K562 (cell line): ENCODE data around the gene NDOR1. TPM values are rescaled to one million over a fixed set of nuclear protein-coding genes. Genes with fewer than 3 reads are reported as not detected.

Experiments
- ATAC-seq: fragments of 200-7000 bp; cut with Tn5 transposase; 3 replicates; pipeline ENCODE4 v1.9.1; 2020; ENCODE audit warnings: moderate library complexity
- BruUV-seq: library from RNA; stranded (reverse); fragments of 400-500 nt; replicated peaks from 2 replicates; lab custom pipeline; 2021; lab: Mats Ljungman, UMichigan
- CTCF ChIA-PET: fragments of 300-600 bp; formaldehyde crosslinking; extraction: SDS; loops from one replicate; lab custom pipeline; 2021; ENCODE audit warnings: low intra/inter-chr PET ratio; lab: Yijun Ruan, JAX
- POLR2A ChIA-PET: fragments of 300-600, 350-650 bp; sonication (Branson Sonifier 250); formaldehyde crosslinking; extraction: SDS; loops from one replicate; lab custom pipeline; 2021; ENCODE audit warnings: antibody characterized with exemption, inconsistent platforms; lab: Yijun Ruan, JAX
- DNase-seq, 4 experiments: peaks; one replicate each; pipeline versions ENCODE4 v3.0.0 to v3.0.0-alpha.2; 2011 to 2018; ENCODE audit warnings: low spot score in 3 of 4, mixed read lengths in 3 of 4; ENCODE audit errors: extremely low read depth in 1 of 4
- FAIRE-seq: peaks from 2 replicates; lab custom pipeline; 2011; peaks lifted over from hg19 to GRCh38; lab: Jason Lieb, UNC
- H2AFZ ChIP-seq: 2 replicates; pipeline ENCODE4 v1.6.0; 2011; ENCODE audit warnings: low read depth, low read length, control low read depth, inconsistent platforms
- H3K27ac ChIP-seq: fragments of 200-600 bp; 3 replicates; pipeline ENCODE4 v1.8.0; 2011; ENCODE audit warnings: low read depth, mild to moderate bottlenecking, control low read depth, inconsistent platforms, low read length, moderate library complexity, mixed read lengths; ENCODE audit errors: extremely low read depth
- H3K27me3 ChIP-seq, 2 experiments: fragments of 300-600 bp in 1 of 2; 2 replicates in 1 of 2; 3 replicates in 1 of 2; pipeline versions ENCODE4 v1.6.0 to v1.8.0; 2011; ENCODE audit warnings: inconsistent platforms in 2 of 2, low read length in 2 of 2, mild to moderate bottlenecking in 1 of 2, mixed read lengths in 1 of 2, moderate library complexity in 1 of 2; ENCODE audit not compliant: control insufficient read depth in 2 of 2, insufficient read depth in 2 of 2
- H3K36me3 ChIP-seq: fragments of 300-600 bp; 3 replicates; pipeline ENCODE4 v1.8.0; 2011; ENCODE audit warnings: mild to moderate bottlenecking, low read length, inconsistent platforms; ENCODE audit not compliant: control insufficient read depth, insufficient read depth
- H3K4me1 ChIP-seq, 2 experiments: fragments of 200-600 bp in 1 of 2; replicated peaks in 1 of 2; 2 replicates in 1 of 2; 3 replicates in 1 of 2; pipeline versions ENCODE4 v1.5.1 to v1.8.0; 2011; ENCODE audit warnings: inconsistent platforms in 2 of 2, low read length in 2 of 2, mild to moderate bottlenecking in 1 of 2, mixed read lengths in 1 of 2, moderate library complexity in 1 of 2; ENCODE audit not compliant: control insufficient read depth in 2 of 2, insufficient read depth in 2 of 2
- H3K4me2 ChIP-seq: 2 replicates; pipeline ENCODE4 v1.6.1; 2011; ENCODE audit warnings: low read length, control low read depth, inconsistent platforms, mixed read lengths; ENCODE audit not compliant: insufficient read depth
- H3K4me3 ChIP-seq: fragments of 200-600 bp; sonication (generic), shearing (Covaris generic); 2 replicates; pipeline ENCODE4 v1.5.1; 2016; ENCODE audit warnings: control low read depth, inconsistent platforms
- H3K79me2 ChIP-seq: fragments of 200-600 bp; 3 replicates; pipeline ENCODE4 v1.8.0; 2011; ENCODE audit warnings: low read length, inconsistent platforms; ENCODE audit not compliant: control insufficient read depth, insufficient read depth
- H3K9ac ChIP-seq, 2 experiments: 2 replicates each; pipeline versions ENCODE4 v1.6.0 to v1.6.1; 2011; ENCODE audit warnings: low read depth in 2 of 2, low read length in 2 of 2, control low read depth in 1 of 2, inconsistent platforms in 1 of 2, mild to moderate bottlenecking in 1 of 2, mixed read lengths in 1 of 2; ENCODE audit not compliant: insufficient read depth in 1 of 2
- H3K9me1 ChIP-seq: one replicate; pipeline ENCODE4 v1.6.0; 2011; ENCODE audit warnings: inconsistent platforms, mild to moderate bottlenecking, low read length, moderate library complexity; ENCODE audit not compliant: control insufficient read depth, insufficient read depth
- H3K9me3 ChIP-seq: replicated peaks from 2 replicates; pipeline ENCODE4 v1.5.1; 2011; ENCODE audit warnings: low read depth, low read length, inconsistent platforms; ENCODE audit not compliant: control insufficient read depth, insufficient read depth
- H4K20me1 ChIP-seq: replicated peaks from 2 replicates; pipeline ENCODE4 v1.6.1; 2011; ENCODE audit warnings: low read length, inconsistent platforms, mixed read lengths; ENCODE audit not compliant: control insufficient read depth, insufficient read depth
- ARNT ChIP-seq, 2 experiments: fragments of 450-650 bp; IDR thresholded peaks; 2 replicates each; pipeline ENCODE4 v1.6.1; 2016; ENCODE audit warnings: mild to moderate bottlenecking in 1 of 2
- ATF1 ChIP-seq, 2 experiments: fragments of 450-650 bp in 1 of 2; IDR thresholded peaks; 2 replicates each; pipeline ENCODE4 v1.6.1; 2016; ENCODE audit warnings: missing compliant biosample characterization in 1 of 2, missing genetic modification characterization in 1 of 2
- BRF1 ChIP-seq: IDR thresholded peaks from 3 replicates; pipeline ENCODE4 v1.6.1; 2011; ENCODE audit warnings: borderline replicate concordance, mild to moderate bottlenecking; ENCODE audit not compliant: insufficient read length; ENCODE audit errors: extremely low read depth
- DNMT1 ChIP-seq: fragments of 450-650 bp; IDR thresholded peaks from 2 replicates; pipeline ENCODE4 v1.6.1; 2016; ENCODE audit warnings: antibody characterized with exemption, mild to moderate bottlenecking
- E2F1 ChIP-seq: sonication (generic); formaldehyde crosslinking; IDR thresholded peaks from 2 replicates; pipeline ENCODE4 v1.8.1; 2023; ENCODE audit warnings: mild to moderate bottlenecking, missing genetic modification reagents, moderate library complexity
- HMGN3 ChIP-seq: IDR thresholded peaks from 2 replicates; pipeline ENCODE4 v1.6.1; 2011; ENCODE audit warnings: borderline replicate concordance, low read depth, mild to moderate bottlenecking, mixed read lengths, low read length; ENCODE audit not compliant: insufficient read length; ENCODE audit errors: extremely low read depth
- MCM5 ChIP-seq: fragments of 450-650 bp; IDR thresholded peaks from 2 replicates; pipeline ENCODE4 v1.6.1; 2016; ENCODE audit warnings: low read depth
- MXI1 ChIP-seq: IDR thresholded peaks from 2 replicates; pipeline ENCODE4 v1.6.1; 2011; ENCODE audit warnings: low read depth, mild to moderate bottlenecking, improper control_type of control experiment, low read length
- NFYB ChIP-seq: IDR thresholded peaks from 2 replicates; pipeline ENCODE4 v1.6.1; 2011; ENCODE audit warnings: mild to moderate bottlenecking, moderate library complexity; ENCODE audit not compliant: insufficient read length; ENCODE audit errors: extremely low read depth
- POLR2H ChIP-seq: IDR thresholded peaks from 2 replicates; pipeline ENCODE4 v1.6.1; 2016; ENCODE audit warnings: missing genetic modification characterization, low read depth, mild to moderate bottlenecking, control low read depth, missing compliant biosample characterization, moderate library complexity
- RAD51 ChIP-seq: fragments of 450-650 bp; IDR thresholded peaks from 2 replicates; pipeline ENCODE4 v1.7.1; 2016; ENCODE audit warnings: low read depth, mild to moderate bottlenecking, borderline replicate concordance
- RBFOX2 ChIP-seq: fragments of 200-400 bp; formaldehyde crosslinking; IDR thresholded peaks from 2 replicates; pipeline ENCODE4 v1.6.1; 2017; ENCODE audit warnings: low read depth, mild to moderate bottlenecking, low read length, moderate library complexity
- USF1 ChIP-seq: sonication (generic); formaldehyde crosslinking; IDR thresholded peaks from 2 replicates; pipeline ENCODE4 v1.9.0; 2022; ENCODE audit warnings: mild to moderate bottlenecking, missing genetic modification reagents
- USF2 ChIP-seq: sonication (generic); formaldehyde crosslinking; IDR thresholded peaks from 2 replicates; pipeline ENCODE4 v1.5.0; 2020; ENCODE audit warnings: missing genetic modification reagents
- ZBTB33 ChIP-seq: sonication (generic); formaldehyde crosslinking; IDR thresholded peaks from 2 replicates; pipeline ENCODE4 v1.8.1; 2023; ENCODE audit warnings: mild to moderate bottlenecking, missing genetic modification reagents
- ZNF263 ChIP-seq: sonication (generic); formaldehyde crosslinking; IDR thresholded peaks from 2 replicates; pipeline ENCODE4 v1.8.0; 2022; ENCODE audit warnings: mild to moderate bottlenecking, missing genetic modification reagents, borderline replicate concordance
- ZNF282 ChIP-seq: sonication (generic); formaldehyde crosslinking; IDR thresholded peaks from 2 replicates; pipeline ENCODE4 v1.8.1; 2023; ENCODE audit warnings: missing genetic modification reagents
- ZNF408 ChIP-seq: fragments of 250-450 bp; sonication (Bioruptor Pico); IDR thresholded peaks from 2 replicates; pipeline ENCODE4 v1.4.0; 2020; ENCODE audit warnings: low read depth, mild to moderate bottlenecking, moderate library complexity
- ZNF41 ChIP-seq: fragments of 250-450 bp; sonication (Bioruptor Pico); conservative IDR thresholded peaks from 2 replicates; pipeline ENCODE4 v1.4.0; 2020; ENCODE audit warnings: mild to moderate bottlenecking
- WGBS: fragments of 100-300 bp; shearing (Covaris generic); methylation state at CpG from one replicate; pipeline ENCODE4 v1.1.6; 2016; ENCODE audit warnings: low coverage, mixed read lengths; ENCODE audit not compliant: insufficient coverage; ENCODE audit errors: missing lambda C conversion rate; 5-methylcytosine and 5-hydroxymethylcytosine counted together
- in situ Hi-C: fragments of 300-500 bp; cut with MboI; formaldehyde crosslinking; loops from 4 replicates; pipeline ENCODE4 v1.15.0; 2018; ENCODE audit warnings: inconsistent platforms, mixed read lengths
- intact Hi-C: fragments of 100-400 bp; cut with micrococcal nuclease; formaldehyde crosslinking; loops from 2 replicates; pipeline ENCODE4 v1.14.2; 2022
- polyA plus RNA-seq, 8 experiments: library from polyadenylated mRNA; depleted of rRNA in 4 of 8; stranded (reverse) in 5 of 8; unstranded in 3 of 8; fragments of >200 nt; fragmentation: Nextera tagmentation in 2 of 8; fragmentation: Illumina TruSeq in 1 of 8; extraction: Ambion mirVana in 2 of 8; extraction: Trizol in 1 of 8; gene quantifications; 2 replicates each; pipeline versions ENCODE4 v1.2.1 to v1.2.3, GENCODE V29; 2011 to 2014; ENCODE audit warnings: inconsistent platforms in 1 of 8, missing spikeins in 1 of 8
- total RNA-seq, 7 experiments: library from RNA; depleted of rRNA in 6 of 7; stranded (reverse); fragments of >200 nt in 6 of 7; fragmentation: Illumina TruSeq in 2 of 7; extraction: Trizol in 2 of 7; gene quantifications; 2 replicates each; pipeline versions ENCODE4 v1.2.1 to v1.2.3, GENCODE V29; 2011 to 2021; ENCODE audit warnings: low replicate concordance in 1 of 7

The NDOR1 gene
- total and polyA plus RNA-seq, 9 of the 15 experiments (the other 6 are each of a cell fraction or from before 2014, with no cell fraction given) = 0.06 to 36.9 (median 6.9) TPM

GRCh38 chr9:137182836-137183235 lies 22.7 kb upstream of the NDOR1 start:
- H3K9ac ChIP-seq = peak overlapping the region in 1 of 2 experiments; percentile 35; a peak in 2 of 4 replicates
- TF ChIP-seq BRF1 (no peak), USF2 (CRISPR knock-in tag) (no peak), ZBTB33 (CRISPR knock-in tag) (peak; percentile 58; the same call in 1 of the 2 replicates), RBFOX2 (0 out of 2 replicates have a peak, but pooled peaks have one; percentile 8), ZNF263 (no peak), MCM5 (no peak), DNMT1 (no peak), E2F1 (CRISPR knock-in tag) (no peak), MXI1 (no peak), ATF1 (CRISPR knock-in tag; IDR thresholded peaks at IDR 0.05) (no peak), ATF1 (tag; IDR thresholded peaks at IDR 0.05) (no peak), ZNF408 (CRISPR knock-in tag) (no peak), NFYB (no peak), ZNF282 (CRISPR knock-in tag) (no peak), POLR2H (tag) (no peak), USF1 (CRISPR knock-in tag) (no peak), ZNF41 (CRISPR knock-in tag) (no peak), HMGN3 (peak; percentile 25), ARNT (IDR thresholded peaks at IDR 0.05) (no peak), RAD51 (no peak)

More at GRCh38 chr9:137182836-137183235, 22.7 kb upstream of the NDOR1 start:
- ChIA-PET POLR2A (interaction anchor here (1.1 kb wide), 1 partner anchor 16 kb away, joined by 4 read pairs; no protein-coding TSS in a partner anchor), CTCF (no interaction called here)
- Histone ChIP-seq H4K20me1 (peaks cover 8% of the 10 kb centered on the region), H3K9me3 (no peaks in the 10 kb centered on the region), H3K9me1 (no peaks in the 10 kb centered on the region), H2AFZ (no peak overlapping the region), H3K79me2 (peaks cover 18% of the 10 kb centered on the region), H3K4me3 (no peak overlapping the region), H3K27me3 (no peaks in the 10 kb centered on the region), H3K4me1 (peaks cover 14 to 80% of the 10 kb centered on the region in 2 experiments), H3K4me2 (no peak overlapping the region), H3K27ac (no peak overlapping the region), H3K36me3 (peaks cover 79% of the 10 kb centered on the region; the same call in 2 of the 3 replicates)
- in situ Hi-C loops (no loop called here), intact Hi-C loops (no loop called here)
- ATAC-seq = no peak
- no TSS peak for BruUV-seq
- DNase-seq = no peak
- WGBS = 90% methylated on average over 13 of the region's 17 CpGs
- no peak for FAIRE-seq
